GM12891 (cell line): ENCODE results near the gene FYB1.
"Not testable (repeated sequence)": the region's sequence is repeated elsewhere in the genome, so short reads cannot be mapped to it uniquely, and the experiment has no call there.

Experiments
- DNase-seq: peaks from one replicate; pipeline ENCODE4 v3.0.0; 2011; ENCODE audit warnings: low spot score; ENCODE audit not compliant: insufficient read length
- FAIRE-seq: peaks from 2 replicates; lab custom pipeline; 2011; peaks lifted over from hg19 to GRCh38; lab: Jason Lieb, UNC
- PAX5 ChIP-seq: IDR thresholded peaks from 2 replicates; pipeline ENCODE4 v1.6.1; 2011; ENCODE audit warnings: low read length, moderate library complexity, mild to moderate bottlenecking; ENCODE audit not compliant: insufficient read depth, severe bottlenecking
- POLR2A ChIP-seq: IDR thresholded peaks from 2 replicates; pipeline ENCODE4 v1.6.1; 2011; ENCODE audit warnings: low read depth, low read length, control low read depth
- POLR2AphosphoS5 ChIP-seq: IDR thresholded peaks from 2 replicates; pipeline ENCODE4 v1.6.1; 2011; ENCODE audit warnings: low read depth, low read length, control low read depth
- POU2F2 ChIP-seq: IDR thresholded peaks from 2 replicates; pipeline ENCODE4 v1.6.1; 2011; ENCODE audit warnings: low read depth, mild to moderate bottlenecking, control low read depth, low read length, moderate library complexity
- SPI1 ChIP-seq: IDR thresholded peaks from 2 replicates; pipeline ENCODE4 v1.6.1; 2011; ENCODE audit warnings: low read depth, low read length, control low read depth
- TAF1 ChIP-seq: IDR thresholded peaks from 2 replicates; pipeline ENCODE4 v1.6.1; 2011; ENCODE audit warnings: low read depth, low read length, control low read depth

FYB1 gene

GRCh38 chr5:39226558-39226957 is 7.2 kb upstream of the FYB1 start:
- FAIRE-seq: no peak

GRCh38 chr5:39226100-39226451 is 6.7 kb upstream of the FYB1 start:
- FAIRE-seq (no peak), DNase-seq (no peak)
- TF ChIP-seq POLR2AphosphoS5: no peak
- TF ChIP-seq POU2F2: no peak
- TF ChIP-seq TAF1: no peak
- no peak for TF ChIP-seq POLR2A
- TF ChIP-seq SPI1: no peak
- no peak for TF ChIP-seq PAX5

More at GRCh38 chr5:39226558-39226957, 7.2 kb upstream of the FYB1 start:
- TF ChIP-seq SPI1: no peak
- no peak for TF ChIP-seq POU2F2
- DNase-seq: no peak

GRCh38 chr5:39225405-39226099 is 6.2 kb upstream of the FYB1 start:
- FAIRE-seq (no peak), DNase-seq (no peak)
- no peak for TF ChIP-seq POLR2A

- DNase-seq: no peak
- no peak for TF ChIP-seq TAF1
- TF ChIP-seq PAX5: no peak
- TF ChIP-seq POU2F2: no peak
- TF ChIP-seq POLR2AphosphoS5: no peak
- no peak for TF ChIP-seq POLR2A
- no peak for TF ChIP-seq SPI1
- FAIRE-seq: no peak
Measured at GRCh38 chr5:39224196-39224761, 4.9 kb upstream of the FYB1 start.

GRCh38 chr5:39223565-39224156 is 4.3 kb upstream of the FYB1 start:
- no peak for FAIRE-seq
- DNase-seq: no peak
- TF ChIP-seq POLR2AphosphoS5 (no peak), POU2F2 (no peak), PAX5 (no peak), POLR2A (no peak), TAF1 (no peak), SPI1 (no peak)

- FAIRE-seq, DNase-seq: not testable (repeated sequence)
Measured at GRCh38 chr5:39221671-39222070, 2.3 kb upstream of the FYB1 start.

GRCh38 chr5:39220280-39221030 is 1.1 kb upstream of the FYB1 start:
- FAIRE-seq (no peak), DNase-seq (no peak)
- TF ChIP-seq TAF1 (no peak), POU2F2 (no peak), PAX5 (no peak), SPI1 (no peak), POLR2A (no peak), POLR2AphosphoS5 (no peak)

- no peak for FAIRE-seq
- no peak for TF ChIP-seq POU2F2
- TF ChIP-seq PAX5: no peak
- TF ChIP-seq SPI1: no peak
- no peak for TF ChIP-seq POLR2AphosphoS5
- TF ChIP-seq POLR2A: no peak
- no peak for DNase-seq
Measured at GRCh38 chr5:39218482-39219402, 621 bp downstream of the FYB1 start.
